Esophagus mucosa (tissue), 1 donor: ENCODE data around the gene LPXN. TPM values are rescaled to one million over a fixed set of nuclear protein-coding genes. Genes with fewer than 3 reads are reported as not detected.

Experiments used
- ATAC-seq: fragments of 200-7000 bp; cut with Tn5 transposase; one replicate; pipeline ENCODE4 v1.9.1; 2020
- total RNA-seq: library from RNA; stranded (reverse); gene quantifications from one replicate; pipeline ENCODE4 v1.2.4, GENCODE V29; 2023
- donor health status: DM: yes; HTN: yes; CAD: no.

Gene LPXN
- total RNA-seq = 1.7 TPM

- ATAC-seq = no peak
Observed at GRCh38 chr11:58575377-58576020, at the start of gene LPXN. TSS of gene LPXN (minus strand) at chr11:58575856. CDS start at chr11:58575772, 84 bp downstream.

- no peak for ATAC-seq
Observed at GRCh38 chr11:58625086-58625485, 49.4 kb upstream of the LPXN start.

- ATAC-seq = no peak
Observed at GRCh38 chr11:58622344-58622743, 46.7 kb upstream of the LPXN start, which contains the start of gene CNTF. TSS of gene CNTF (plus strand) at chr11:58622665. CDS start at chr11:58622753, 88 bp downstream.

- ATAC-seq = peak; percentile 64
Observed at GRCh38 chr11:58621586-58622262, 46.1 kb upstream of the LPXN start.

GRCh38 chr11:58617976-58618557 lies 42.4 kb upstream of the LPXN start:
- no peak for ATAC-seq

GRCh38 chr11:58616594-58616993 lies 40.9 kb upstream of the LPXN start:
- peak; percentile 73 for ATAC-seq

- ATAC-seq = no peak
Observed at GRCh38 chr11:58615559-58615958, 39.9 kb upstream of the LPXN start.

- no peak for ATAC-seq
Observed at GRCh38 chr11:58613228-58613627, 37.6 kb upstream of the LPXN start.

- no peak for ATAC-seq
Observed at GRCh38 chr11:58609723-58610122, 34.1 kb upstream of the LPXN start.

GRCh38 chr11:58608331-58608730 lies 32.7 kb upstream of the LPXN start:
- ATAC-seq = no peak

- no peak for ATAC-seq
Observed at GRCh38 chr11:58606930-58607714, 31.5 kb upstream of the LPXN start.

- ATAC-seq = no peak
Observed at GRCh38 chr11:58600510-58600909, 24.9 kb upstream of the LPXN start.

- no peak for ATAC-seq
Observed at GRCh38 chr11:58597486-58598144, 22.0 kb upstream of the LPXN start.

- ATAC-seq = no peak
Observed at GRCh38 chr11:58596621-58597020, 21.0 kb upstream of the LPXN start.

GRCh38 chr11:58594826-58595225 lies 19.2 kb upstream of the LPXN start:
- ATAC-seq = no peak

- no peak for ATAC-seq
Observed at GRCh38 chr11:58592760-58593472, 17.3 kb upstream of the LPXN start.

GRCh38 chr11:58591659-58592058 lies 16.0 kb upstream of the LPXN start:
- ATAC-seq = no peak

GRCh38 chr11:58586998-58587397 lies 11.3 kb upstream of the LPXN start:
- no peak for ATAC-seq

- no peak for ATAC-seq
Observed at GRCh38 chr11:58582437-58582836, 6.8 kb upstream of the LPXN start.

- ATAC-seq = no peak
Observed at GRCh38 chr11:58580311-58580710, 4.7 kb upstream of the LPXN start.

- ATAC-seq = peak; percentile 71
Observed at GRCh38 chr11:58579192-58580129, 3.8 kb upstream of the LPXN start.
